HEK293T (cell line): ENCODE data around the gene IZUMO1R.
"Not testable (repeated sequence)": the region's sequence is repeated elsewhere in the genome, so short reads cannot be mapped to it uniquely, and the experiment has no call there.

Experiments used
- CTCF ChIA-PET: fragments of 350-600 bp; formaldehyde crosslinking; extraction: SDS; loops from one replicate; lab custom pipeline; 2021; ENCODE audit warnings: antibody characterized with exemption, inconsistent platforms; lab: Yijun Ruan, JAX
- POLR2A ChIA-PET: fragments of 350-600 bp; formaldehyde crosslinking; extraction: SDS; loops from one replicate; lab custom pipeline; 2020; ENCODE audit warnings: antibody characterized with exemption, inconsistent platforms; lab: Yijun Ruan, JAX
- DNase-seq: peaks from one replicate; pipeline ENCODE4 v3.0.0; 2012; ENCODE audit warnings: mixed read lengths; ENCODE audit errors: extremely low spot score
- ARNT ChIP-seq: fragments of 450-650 bp; IDR thresholded peaks from 2 replicates; pipeline ENCODE4 v1.6.1; 2017; ENCODE audit warnings: mild to moderate bottlenecking
- BHLHE40 ChIP-seq: fragments of 450-650 bp; IDR thresholded peaks from 2 replicates; pipeline ENCODE4 v1.6.1; 2016; ENCODE audit warnings: mild to moderate bottlenecking, moderate library complexity, borderline replicate concordance
- CTBP1 ChIP-seq: fragments of 450-650 bp; IDR thresholded peaks from 2 replicates; pipeline ENCODE4 v1.6.1; 2016; ENCODE audit warnings: borderline replicate concordance
- ELF4 ChIP-seq: fragments of 450-650 bp; IDR thresholded peaks from 2 replicates; pipeline ENCODE4 v1.6.1; 2017; ENCODE audit warnings: antibody characterized with exemption
- FOXA1 ChIP-seq: fragments of 450-650 bp; IDR thresholded peaks from 2 replicates; pipeline ENCODE4 v1.6.1; 2016; ENCODE audit warnings: mild to moderate bottlenecking
- FOXK2 ChIP-seq: fragments of 450-650 bp; IDR thresholded peaks from 2 replicates; pipeline ENCODE4 v1.6.1; 2016; ENCODE audit warnings: mild to moderate bottlenecking
- FOXM1 ChIP-seq: fragments of 450-650 bp; IDR thresholded peaks from 2 replicates; pipeline ENCODE4 v1.6.1; 2017; ENCODE audit warnings: mild to moderate bottlenecking, borderline replicate concordance
- HDGF ChIP-seq: fragments of 450-650 bp; IDR thresholded peaks from 2 replicates; pipeline ENCODE4 v1.6.1; 2017; ENCODE audit warnings: antibody characterized with exemption, borderline replicate concordance
- L3MBTL2 ChIP-seq: fragments of 450-650 bp; conservative IDR thresholded peaks from 2 replicates; pipeline ENCODE4 v1.6.1; 2016; ENCODE audit warnings: mild to moderate bottlenecking
- LEF1 ChIP-seq: fragments of 450-650 bp; IDR thresholded peaks from 2 replicates; pipeline ENCODE4 v1.6.1; 2017; ENCODE audit warnings: mild to moderate bottlenecking, borderline replicate concordance
- NFRKB ChIP-seq: fragments of 450-650 bp; IDR thresholded peaks from 2 replicates; pipeline ENCODE4 v1.6.1; 2016; ENCODE audit warnings: mild to moderate bottlenecking, moderate library complexity
- SP1 ChIP-seq: fragments of 450-650 bp; IDR thresholded peaks from 2 replicates; pipeline ENCODE4 v1.6.1; 2017
- SUZ12 ChIP-seq: fragments of 450-650 bp; IDR thresholded peaks from 2 replicates; pipeline ENCODE4 v1.6.1; 2016; ENCODE audit warnings: mild to moderate bottlenecking
- TARDBP ChIP-seq: fragments of 450-650 bp; IDR thresholded peaks from 2 replicates; pipeline ENCODE4 v1.6.1; 2016
- ZNF384 ChIP-seq: fragments of 450-650 bp; IDR thresholded peaks from 2 replicates; pipeline ENCODE4 v1.6.1; 2016
- TF ChIP-seq, protein P1 (sequence below): fragments of 450-650 bp; IDR thresholded peaks from 2 replicates; pipeline ENCODE4 v1.6.1; 2016

Gene IZUMO1R

GRCh38 chr11:94332814-94333213, 28.4 kb downstream of the IZUMO1R start:
- TF ChIP-seq SUZ12 = no peak
- no peak for TF ChIP-seq LEF1
- no peak for DNase-seq
- ChIA-PET CTCF (interaction anchor here (0.7 kb wide), 1 partner anchor 435 kb away, joined by 3 read pairs; no protein-coding TSS in a partner anchor), POLR2A (no interaction called here)

DNA sequence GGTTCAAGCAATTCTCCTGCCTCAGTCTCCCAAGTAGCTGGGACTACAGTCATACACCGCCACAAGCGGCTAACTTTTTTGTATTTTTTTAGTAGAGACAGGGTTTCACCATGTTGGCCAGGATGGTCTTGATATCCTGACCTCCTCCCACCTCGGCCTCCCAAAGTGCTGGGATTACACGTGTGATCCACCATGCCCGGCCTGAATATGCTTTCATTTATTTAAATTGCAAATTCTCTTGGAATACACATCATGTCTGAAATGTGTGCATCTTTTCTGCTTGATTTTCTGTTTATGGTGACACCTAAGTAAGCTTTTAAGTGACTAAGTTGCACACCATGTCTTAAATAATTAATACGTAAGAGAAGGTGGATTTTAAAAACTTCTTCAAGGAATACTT, 31.7 kb downstream of the IZUMO1R start:
- POLR2A ChIA-PET = no interaction called here
- CTCF ChIA-PET = no interaction called here
- TF ChIP-seq CTBP1 = no peak
- no peak for TF ChIP-seq FOXK2
- TF ChIP-seq L3MBTL2 = no peak
- TF ChIP-seq, protein P1, sequence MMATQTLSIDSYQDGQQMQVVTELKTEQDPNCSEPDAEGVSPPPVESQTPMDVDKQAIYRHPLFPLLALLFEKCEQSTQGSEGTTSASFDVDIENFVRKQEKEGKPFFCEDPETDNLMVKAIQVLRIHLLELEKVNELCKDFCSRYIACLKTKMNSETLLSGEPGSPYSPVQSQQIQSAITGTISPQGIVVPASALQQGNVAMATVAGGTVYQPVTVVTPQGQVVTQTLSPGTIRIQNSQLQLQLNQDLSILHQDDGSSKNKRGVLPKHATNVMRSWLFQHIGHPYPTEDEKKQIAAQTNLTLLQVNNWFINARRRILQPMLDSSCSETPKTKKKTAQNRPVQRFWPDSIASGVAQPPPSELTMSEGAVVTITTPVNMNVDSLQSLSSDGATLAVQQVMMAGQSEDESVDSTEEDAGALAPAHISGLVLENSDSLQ = no peak
- no peak for TF ChIP-seq ELF4
- TF ChIP-seq BHLHE40 = no peak
- TF ChIP-seq SP1 = no peak
- TF ChIP-seq HDGF = no peak
- DNase-seq = no peak

GRCh38 chr11:94338651-94339050, 34.3 kb downstream of the IZUMO1R start:
- TF ChIP-seq ZNF384 = no peak
- TF ChIP-seq BHLHE40 = no peak
- no peak for TF ChIP-seq HDGF
- no peak for TF ChIP-seq FOXM1
- no peak for TF ChIP-seq LEF1
- no peak for TF ChIP-seq NFRKB
- ChIA-PET CTCF (no interaction called here), POLR2A (no interaction called here)
- no peak for DNase-seq

- ChIA-PET CTCF (no interaction called here), POLR2A (no interaction called here)
- no peak for DNase-seq
- TF ChIP-seq FOXM1 = no peak
- TF ChIP-seq CTBP1 = no peak
- TF ChIP-seq, protein P1 = no peak
- no peak for TF ChIP-seq BHLHE40
- TF ChIP-seq FOXK2 = no peak
- TF ChIP-seq HDGF = no peak
- no peak for TF ChIP-seq ZNF384
- no peak for TF ChIP-seq ELF4
- no peak for TF ChIP-seq TARDBP
- no peak for TF ChIP-seq SP1
Measured at GRCh38 chr11:94342250-94342649, 37.9 kb downstream of the IZUMO1R start.

DNA sequence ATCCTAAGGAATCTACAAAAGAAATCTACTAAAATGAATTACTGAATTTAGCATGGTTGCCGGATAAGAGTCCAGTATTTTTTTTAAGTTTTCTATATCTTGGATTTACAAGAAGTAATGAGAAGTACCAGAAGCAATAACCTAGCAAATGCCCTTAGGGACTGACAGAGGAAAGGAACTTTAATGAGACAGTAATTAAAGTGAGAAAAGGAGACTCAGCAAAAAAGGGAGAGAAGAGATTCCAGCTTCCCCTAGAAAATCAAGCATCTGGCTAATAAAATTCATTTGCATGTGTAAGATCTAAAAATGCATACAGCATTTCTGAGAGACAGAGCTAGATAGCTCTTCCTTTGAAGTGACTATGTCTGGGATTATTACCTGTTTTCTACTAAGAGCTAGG, 39.1 kb downstream of the IZUMO1R start:
- CTCF ChIA-PET = no interaction called here
- POLR2A ChIA-PET = no interaction called here
- TF ChIP-seq, protein P1 = no peak
- TF ChIP-seq L3MBTL2 = no peak
- TF ChIP-seq CTBP1 = no peak
- TF ChIP-seq ZNF384 = no peak
- no peak for TF ChIP-seq LEF1
- TF ChIP-seq FOXM1 = no peak
- TF ChIP-seq NFRKB = no peak
- no peak for TF ChIP-seq TARDBP
- no peak for TF ChIP-seq HDGF
- TF ChIP-seq ELF4 = no peak
- no peak for TF ChIP-seq SUZ12
- no peak for TF ChIP-seq ARNT
- TF ChIP-seq FOXA1 = no peak
- TF ChIP-seq FOXK2 = no peak
- TF ChIP-seq SP1 = no peak
- no peak for TF ChIP-seq BHLHE40
- DNase-seq = no peak

GRCh38 chr11:94346311-94346710, 41.9 kb downstream of the IZUMO1R start:
- CTCF ChIA-PET, DNase-seq, POLR2A ChIA-PET: not testable (repeated sequence)

GRCh38 chr11:94350850-94351563, 46.6 kb downstream of the IZUMO1R start:
- CTCF ChIA-PET, DNase-seq, POLR2A ChIA-PET: not testable (repeated sequence)
